Heart left ventricle (tissue), 16 donors: ENCODE measurements around the gene SBSN. TPM values are rescaled to one million over a fixed set of nuclear protein-coding genes. Genes with fewer than 3 reads are reported as not detected.

Experiments
- ATAC-seq, 4 donors: fragments of 200-7000 bp; cut with Tn5 transposase; one replicate each; pipeline ENCODE4 v1.9.1; 2020 to 2022; ENCODE audit warnings: moderate library complexity in 4 of 4, mild to moderate bottlenecking in 3 of 4, moderate number of reproducible peaks in 1 of 4
- DNase-seq, 5 donors: peaks; one replicate each; pipeline ENCODE4 v3.0.0-alpha.2; 2020
- H3K27ac ChIP-seq, 12 donors: fragments of 200-600 bp; sonication (generic) in 4 of 12; one replicate each; pipeline versions ENCODE4 v1.5.0 to v1.8.0; 2016 to 2022; ENCODE audit warnings: mild to moderate bottlenecking in 2 of 12
- H3K27me3 ChIP-seq, 9 donors: fragments of 200-600 bp; sonication (generic) in 2 of 9; one replicate each; pipeline versions ENCODE4 v1.5.1 to v1.8.0; 2016 to 2022; ENCODE audit warnings: mild to moderate bottlenecking in 3 of 9
- H3K36me3 ChIP-seq, 9 donors: fragments of 200-600 bp; sonication (generic) in 2 of 9; one replicate each; pipeline versions ENCODE4 v1.5.0 to v1.8.0; 2018 to 2022; ENCODE audit warnings: mild to moderate bottlenecking in 2 of 9
- H3K4me1 ChIP-seq, 12 donors: fragments of 200-600 bp; sonication (generic) in 4 of 12; one replicate each; pipeline versions ENCODE4 v1.5.0 to v1.8.0; 2016 to 2022; ENCODE audit warnings: mild to moderate bottlenecking in 3 of 12
- H3K4me3 ChIP-seq, 12 donors: fragments of 200-600 bp; sonication (generic) in 4 of 12; one replicate each; pipeline versions ENCODE4 v1.5.0 to v1.8.0; 2017 to 2022; ENCODE audit warnings: mild to moderate bottlenecking in 9 of 12, moderate library complexity in 4 of 12
- H3K9me3 ChIP-seq, 12 donors: fragments of 200-600 bp; sonication (generic) in 4 of 12; one replicate each; pipeline versions ENCODE4 v1.5.0 to v1.8.0; 2016 to 2022; ENCODE audit warnings: mild to moderate bottlenecking in 1 of 12
- POLR2A ChIP-seq, 2 donors: fragments of 450-650 bp; IDR thresholded peaks; one replicate each; pipeline ENCODE4 v1.6.1; 2017; ENCODE audit warnings: antibody characterized with exemption in 2 of 2, mild to moderate bottlenecking in 2 of 2, moderate library complexity in 2 of 2
- WGBS, 4 donors: extraction: QIAGEN DNeasy Blood & Tissue Kit in 2 of 4; methylation state at CpG; one replicate each; pipeline versions ENCODE4 v1.1.5 to v1.1.7; 2013 to 2018; 5-methylcytosine and 5-hydroxymethylcytosine counted together
- intact Hi-C, 10 donors: fragments of 100-400 bp; cut with DNase I; formaldehyde crosslinking; loops; one replicate each; pipeline versions ENCODE4 v1.11.1 to v1.14.2; 2022
- polyA plus RNA-seq, 2 donors: library from polyadenylated mRNA; stranded (reverse); fragments of 200-250 nt; gene quantifications; one replicate each; pipeline ENCODE4 v1.2.3, GENCODE V29; 2013
- total RNA-seq, 9 donors: library from RNA; depleted of rRNA in 2 of 9; stranded (reverse); fragments of >200 nt in 2 of 9; fragmentation: NEBNext Ultra II Directional in 3 of 9; extraction: Animal tissue kit (Norgen Biotek cat#: 25700) in 3 of 9; gene quantifications; one replicate each; pipeline versions ENCODE4 v1.1.0 to v1.2.4, GENCODE V29; 2016 to 2023
- TF ChIP-seq, protein P1 (sequence below), 12 donors: fragments of 200-600 bp; sonication (generic) in 4 of 12; IDR thresholded peaks; one replicate each; pipeline versions ENCODE4 v1.5.0 to v1.8.0; 2018 to 2022; ENCODE audit warnings: antibody characterized with exemption in 12 of 12, mild to moderate bottlenecking in 5 of 12
- donor health status: ischemic (EF 13 %, LVEDD 7.1; RV severe dilation, severe dysfunction).
- donor health status: healthy with polysubstance abuse.
- donor health status: DM: no; HTN: yes; CAD: no.
- donor health status: DM: no; HTN: no; CAD: no.
- donor health status: ischemic (EF 25% LVEDD 6.9; RV normal size, moderate dysfunction).
- donor health status: ischemic (EF 25% LVEDD 5.7; RV mildly dilated, moderate dysfunction).
- donor health status: healthy.
- donor health status: DM: yes; HTN: yes; CAD: no.
- donor health status: ischemic (EF 35%, LVEDD 5.7; RV mildly dilated, moderate dysfunction).
- donor health status: nonischemic (EF 11% LVEDD 7.7; RV severe dilation, severe dysfunction).
- donor health status: DM: yes; HTN: yes; CAD: no.
- donor health status: PGD.
- donor health status: ischemic (EF 29% LVEDD 5.4; RV normal size, mild dysfunction).
- donor health status: nonischemic (EF 23%, LVEDD 6.1; RV moderate dilation, normal function).

Gene SBSN
- total and polyA plus RNA-seq, 11 donors = not detected

DNA sequence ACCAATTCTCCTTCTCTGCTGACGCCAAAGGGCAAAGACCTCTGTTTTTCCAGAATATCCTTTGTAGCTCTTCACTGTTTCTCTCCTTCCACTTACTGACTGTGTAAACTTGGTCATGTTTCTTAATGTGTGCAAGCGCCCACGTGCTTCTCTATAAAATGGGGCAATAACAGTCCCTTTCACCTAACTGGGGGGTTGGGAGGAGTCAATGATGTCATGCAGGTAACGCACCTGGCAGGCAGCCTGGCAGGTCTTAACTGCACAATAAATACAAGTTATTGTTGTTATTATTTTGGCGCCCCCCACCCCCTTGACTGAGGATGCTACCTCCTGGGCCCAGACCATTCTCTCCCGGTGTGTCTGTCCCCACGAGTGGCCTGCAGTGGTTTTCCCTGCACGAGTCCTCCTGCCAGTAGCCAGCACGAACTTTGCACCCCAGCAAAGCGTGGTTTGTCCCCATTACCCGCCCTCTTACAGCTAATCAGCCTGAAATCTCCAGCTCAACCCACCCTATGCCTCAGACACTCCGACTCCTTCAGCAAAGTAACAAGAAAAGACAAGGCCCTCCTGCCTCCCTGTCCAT, 5.3 kb downstream of the SBSN start:
- WGBS, 4 donors = 82 to 90% (median 85%) methylated on average over 12 of the region's 12 CpGs
- intact Hi-C loops = no loop called here
- Histone ChIP-seq H3K27me3 (peaks cover 0 to 36% (median 0%) of the 10 kb centered on the region in 9 donors), H3K27ac (no peak overlapping the region), H3K9me3 (no peaks in the 10 kb centered on the region), H3K4me1 (peaks cover 0 to 5% (median 0%) of the 10 kb centered on the region in 12 donors), H3K4me3 (no peak overlapping the region), H3K36me3 (no peaks in the 10 kb centered on the region)
- no peak for TF ChIP-seq POLR2A (IDR thresholded peaks at IDR 0.05)
- TF ChIP-seq, protein P1, sequence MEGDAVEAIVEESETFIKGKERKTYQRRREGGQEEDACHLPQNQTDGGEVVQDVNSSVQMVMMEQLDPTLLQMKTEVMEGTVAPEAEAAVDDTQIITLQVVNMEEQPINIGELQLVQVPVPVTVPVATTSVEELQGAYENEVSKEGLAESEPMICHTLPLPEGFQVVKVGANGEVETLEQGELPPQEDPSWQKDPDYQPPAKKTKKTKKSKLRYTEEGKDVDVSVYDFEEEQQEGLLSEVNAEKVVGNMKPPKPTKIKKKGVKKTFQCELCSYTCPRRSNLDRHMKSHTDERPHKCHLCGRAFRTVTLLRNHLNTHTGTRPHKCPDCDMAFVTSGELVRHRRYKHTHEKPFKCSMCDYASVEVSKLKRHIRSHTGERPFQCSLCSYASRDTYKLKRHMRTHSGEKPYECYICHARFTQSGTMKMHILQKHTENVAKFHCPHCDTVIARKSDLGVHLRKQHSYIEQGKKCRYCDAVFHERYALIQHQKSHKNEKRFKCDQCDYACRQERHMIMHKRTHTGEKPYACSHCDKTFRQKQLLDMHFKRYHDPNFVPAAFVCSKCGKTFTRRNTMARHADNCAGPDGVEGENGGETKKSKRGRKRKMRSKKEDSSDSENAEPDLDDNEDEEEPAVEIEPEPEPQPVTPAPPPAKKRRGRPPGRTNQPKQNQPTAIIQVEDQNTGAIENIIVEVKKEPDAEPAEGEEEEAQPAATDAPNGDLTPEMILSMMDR (IDR thresholded peaks at IDR 0.05) = no peak
- ATAC-seq = no peak
- no peak for DNase-seq

DNA sequence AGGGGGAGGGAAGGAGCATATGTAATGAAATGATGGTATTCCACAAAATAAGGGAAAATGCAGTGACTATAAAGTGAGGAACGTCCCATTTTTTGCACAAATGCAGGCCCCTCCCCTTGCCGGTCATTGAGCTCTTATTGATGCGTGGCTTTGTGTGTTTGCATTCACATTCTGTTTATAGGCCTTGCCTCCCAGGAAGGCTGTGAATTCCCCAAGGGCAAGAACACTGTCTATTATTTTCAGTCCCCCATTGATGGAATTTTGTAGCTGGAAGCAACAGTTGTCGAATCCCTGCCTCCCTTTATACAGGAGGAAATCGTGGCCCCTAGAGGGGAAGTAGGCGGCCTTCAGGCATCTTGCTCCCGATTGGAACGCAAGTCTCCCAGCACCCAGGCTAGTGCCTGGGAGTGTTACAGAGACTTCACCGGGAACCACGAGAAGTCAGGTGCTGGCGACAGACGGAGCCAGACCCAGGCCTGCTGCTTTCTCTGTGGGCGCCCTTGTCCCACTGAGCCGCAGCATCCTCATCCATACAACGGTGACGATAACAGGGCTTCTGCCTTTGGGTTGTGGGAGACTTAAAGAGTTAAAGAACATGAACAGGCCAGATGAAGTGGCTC, 6.9 kb downstream of the SBSN start:
- DNase-seq (no peak), ATAC-seq (no peak)
- Histone ChIP-seq H3K4me3 (no peak overlapping the region), H3K27ac (no peak overlapping the region), H3K27me3 (peaks cover 0 to 25% (median 0%) of the 10 kb centered on the region in 9 donors), H3K9me3 (no peaks in the 10 kb centered on the region), H3K4me1 (peaks cover 0 to 5% (median 0%) of the 10 kb centered on the region in 12 donors), H3K36me3 (no peaks in the 10 kb centered on the region)
- 46 to 62% (median 62%) methylated on average over 8 to 16 of the region's 16 CpGs for WGBS, 4 donors
- no peak for TF ChIP-seq POLR2A (IDR thresholded peaks at IDR 0.05)
- TF ChIP-seq, protein P1 (IDR thresholded peaks at IDR 0.05) = no peak
- intact Hi-C loops = no loop called here

DNA sequence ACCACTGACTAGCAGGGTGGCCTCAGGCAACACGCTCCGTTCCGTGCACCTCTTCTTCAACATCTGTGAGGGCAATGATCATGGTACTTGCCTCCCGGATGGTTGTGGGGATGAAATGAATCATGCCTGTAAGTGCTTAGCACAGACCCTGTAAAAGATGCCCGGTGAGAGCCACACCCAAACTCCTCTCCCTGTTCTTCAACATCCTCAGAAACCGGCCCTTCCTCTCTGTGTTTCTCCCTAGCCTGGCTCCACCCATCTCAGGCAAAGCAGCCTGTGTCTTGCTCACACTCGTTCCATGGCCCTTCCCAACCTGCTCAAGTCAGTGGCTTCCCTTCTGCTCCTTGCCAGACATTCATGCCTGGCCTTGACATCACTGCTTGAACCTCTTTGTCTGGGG, 8.8 kb downstream of the SBSN start:
- intact Hi-C loops = no loop called here
- Histone ChIP-seq H3K4me1 (peaks cover 0 to 6% (median 0%) of the 10 kb centered on the region in 12 donors), H3K36me3 (no peaks in the 10 kb centered on the region), H3K9me3 (no peaks in the 10 kb centered on the region), H3K27ac (no peak overlapping the region), H3K27me3 (peaks cover 0 to 13% (median 0%) of the 10 kb centered on the region in 9 donors), H3K4me3 (no peak overlapping the region)
- WGBS, 4 donors = 68 to 70% (median 69%) methylated on average over 7 of the region's 7 CpGs
- no peak for DNase-seq
- no peak for TF ChIP-seq POLR2A (IDR thresholded peaks at IDR 0.05)
- TF ChIP-seq, protein P1 (IDR thresholded peaks at IDR 0.05) = no peak
- no peak for ATAC-seq

DNA sequence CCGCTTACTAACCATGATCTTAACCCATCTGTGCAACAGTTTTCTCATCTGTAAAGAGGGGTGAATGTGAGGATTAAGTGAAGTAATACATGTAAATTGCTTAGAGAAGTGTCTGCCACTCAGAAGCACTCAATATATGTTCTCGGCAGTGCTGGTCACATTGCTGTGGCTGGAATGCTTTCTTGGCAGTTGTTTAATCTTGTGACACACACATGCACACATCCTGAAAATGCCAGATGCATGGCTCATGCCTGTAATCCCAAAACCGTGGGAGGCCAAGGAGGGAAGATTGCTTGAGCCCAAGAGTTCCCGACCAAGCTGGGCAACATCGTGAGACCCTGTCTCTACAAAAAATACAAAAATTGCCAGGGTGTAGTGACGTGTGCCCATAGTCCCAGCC, 9.8 kb downstream of the SBSN start:
- intact Hi-C loops = no loop called here
- DNase-seq = no peak
- H3K27me3 ChIP-seq = peaks cover 0 to 12% (median 6%) of the 10 kb centered on the region in 9 donors

More for the DNA sequence above, 9.8 kb downstream of the SBSN start:
- TF ChIP-seq POLR2A (IDR thresholded peaks at IDR 0.05) = no peak
- TF ChIP-seq, protein P1 (IDR thresholded peaks at IDR 0.05) = no peak
- Histone ChIP-seq H3K36me3 (no peaks in the 10 kb centered on the region), H3K4me3 (no peak overlapping the region), H3K9me3 (no peaks in the 10 kb centered on the region), H3K27ac (no peak overlapping the region), H3K4me1 (peaks cover 0 to 11% (median 0%) of the 10 kb centered on the region in 12 donors)
- ATAC-seq = peak in 2 of 4 donors; percentile 29 to 30
- 42 to 48% (median 46%) methylated on average over 6 of the region's 6 CpGs for WGBS, 4 donors
